ENCODE measurements around the gene STARD9. TPM values are rescaled to one million over a fixed set of nuclear protein-coding genes. Genes with fewer than 3 reads are reported as not detected.

STARD9 gene
- total RNA-seq, 1 experiment from 2014 or later = 1.7 TPM

DNA sequence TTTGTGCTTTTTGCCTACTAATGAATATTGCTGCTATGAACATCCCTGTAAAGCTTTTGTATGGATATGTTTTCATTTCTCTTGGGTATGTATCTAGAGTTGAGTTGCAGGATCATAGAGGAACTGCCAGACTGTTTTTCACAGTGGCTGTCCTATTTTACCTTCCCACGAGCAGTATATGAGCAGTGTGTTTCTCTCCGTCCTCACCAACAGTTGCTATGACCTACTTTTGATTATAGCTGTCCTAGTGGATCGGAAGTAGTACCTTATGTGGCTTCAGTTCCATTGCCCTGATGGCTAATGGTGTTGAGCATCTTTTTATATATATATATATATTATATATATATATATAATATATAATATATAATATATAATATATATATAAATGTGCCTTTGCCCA is 136.3 kb downstream of the STARD9 start:
- no TSS peak for BruUV-seq (replicated peaks)
- no peaks in the 10 kb centered on the region for H3K9me2 ChIP-seq (ENCODE audit: insufficient read depth)
- CTCF ChIA-PET = interaction anchor here (0.5 kb wide), 1 partner anchor 15 kb away, joined by 3 read pairs; no protein-coding TSS in a partner anchor
- no peak overlapping the region for H3K4me3 ChIP-seq
- no peaks in the 10 kb centered on the region for H3K9me3 ChIP-seq (ENCODE audit: insufficient read depth, low read depth)
- H3K4me1 ChIP-seq (replicated peaks; ENCODE audit: insufficient read depth) = no peaks in the 10 kb centered on the region; the same call in 1 of the 2 replicates
- no peaks in the 10 kb centered on the region for H3K27me3 ChIP-seq (ENCODE audit: insufficient read depth, low read depth)
- H3F3A ChIP-seq (ENCODE audit: insufficient read depth, low read depth) = no peaks in the 10 kb centered on the region
- no peaks in the 10 kb centered on the region for H3K36me3 ChIP-seq (ENCODE audit: low read depth)
- no peak for DNase-seq
- H2AFZ ChIP-seq = no peak overlapping the region
- POLR2A ChIA-PET (ENCODE audit: unreplicated experiment) = interaction anchor here (0.6 kb wide), 1 partner anchor 732 kb away, joined by 6 read pairs; no protein-coding TSS in a partner anchor
- H3K79me2 ChIP-seq (ENCODE audit: low read depth) = no peaks in the 10 kb centered on the region
- TF ChIP-seq, protein P1, sequence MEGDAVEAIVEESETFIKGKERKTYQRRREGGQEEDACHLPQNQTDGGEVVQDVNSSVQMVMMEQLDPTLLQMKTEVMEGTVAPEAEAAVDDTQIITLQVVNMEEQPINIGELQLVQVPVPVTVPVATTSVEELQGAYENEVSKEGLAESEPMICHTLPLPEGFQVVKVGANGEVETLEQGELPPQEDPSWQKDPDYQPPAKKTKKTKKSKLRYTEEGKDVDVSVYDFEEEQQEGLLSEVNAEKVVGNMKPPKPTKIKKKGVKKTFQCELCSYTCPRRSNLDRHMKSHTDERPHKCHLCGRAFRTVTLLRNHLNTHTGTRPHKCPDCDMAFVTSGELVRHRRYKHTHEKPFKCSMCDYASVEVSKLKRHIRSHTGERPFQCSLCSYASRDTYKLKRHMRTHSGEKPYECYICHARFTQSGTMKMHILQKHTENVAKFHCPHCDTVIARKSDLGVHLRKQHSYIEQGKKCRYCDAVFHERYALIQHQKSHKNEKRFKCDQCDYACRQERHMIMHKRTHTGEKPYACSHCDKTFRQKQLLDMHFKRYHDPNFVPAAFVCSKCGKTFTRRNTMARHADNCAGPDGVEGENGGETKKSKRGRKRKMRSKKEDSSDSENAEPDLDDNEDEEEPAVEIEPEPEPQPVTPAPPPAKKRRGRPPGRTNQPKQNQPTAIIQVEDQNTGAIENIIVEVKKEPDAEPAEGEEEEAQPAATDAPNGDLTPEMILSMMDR (conservative IDR thresholded peaks at IDR 0.05) = no peak
- no peak for TF ChIP-seq EZH2 (IDR thresholded peaks at IDR 0.05; ENCODE audit: low read depth)
- H3K4me2 ChIP-seq = no peak overlapping the region
- H3K27ac ChIP-seq = no peak overlapping the region
- intact Hi-C loops (cut with micrococcal nuclease; ENCODE audit: unreplicated experiment) = no loop called here
- H4K20me1 ChIP-seq (ENCODE audit: insufficient read depth) = no peaks in the 10 kb centered on the region

DNA sequence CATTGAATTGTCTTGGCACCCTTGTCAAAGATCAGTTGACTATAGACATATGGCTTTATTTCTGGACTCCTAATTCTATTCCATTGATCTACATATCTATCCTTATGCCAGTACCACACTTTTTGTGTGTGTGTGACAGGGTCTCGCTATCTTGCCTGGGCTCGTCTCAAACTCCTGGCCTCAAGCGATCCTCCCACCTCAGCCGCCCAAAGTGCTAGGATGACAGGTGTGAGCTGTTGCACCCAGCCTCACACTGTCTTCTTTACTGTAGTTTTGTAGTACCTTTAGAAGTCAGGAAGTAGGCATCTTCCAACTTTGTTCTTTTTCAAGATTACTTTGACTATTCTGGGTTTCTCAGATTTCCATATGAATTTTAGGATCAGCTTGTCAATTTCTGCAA is 137.2 kb downstream of the STARD9 start:
- Histone ChIP-seq H3K9me3 (ENCODE audit: insufficient read depth, low read depth) (no peaks in the 10 kb centered on the region), H3K4me1 (replicated peaks; ENCODE audit: insufficient read depth) (no peaks in the 10 kb centered on the region), H3K27me3 (ENCODE audit: insufficient read depth, low read depth) (no peaks in the 10 kb centered on the region), H3K4me2 (no peak overlapping the region), H3K9me2 (ENCODE audit: insufficient read depth) (no peaks in the 10 kb centered on the region), H4K20me1 (ENCODE audit: insufficient read depth) (no peaks in the 10 kb centered on the region), H3F3A (ENCODE audit: insufficient read depth, low read depth) (no peaks in the 10 kb centered on the region), H3K79me2 (ENCODE audit: low read depth) (no peaks in the 10 kb centered on the region), H2AFZ (no peak overlapping the region), H3K36me3 (ENCODE audit: low read depth) (no peaks in the 10 kb centered on the region), H3K27ac (no peak overlapping the region), H3K4me3 (no peak overlapping the region)
- ChIA-PET POLR2A (ENCODE audit: unreplicated experiment) (no interaction called here), CTCF (interaction anchor here (0.6 kb wide), 1 partner anchor 52 kb away, joined by 7 read pairs; no protein-coding TSS in a partner anchor)
- intact Hi-C loops (cut with micrococcal nuclease; ENCODE audit: unreplicated experiment) = no loop called here
- BruUV-seq (replicated peaks) = no TSS peak
- TF ChIP-seq, protein P1 (conservative IDR thresholded peaks at IDR 0.05) = no peak
- no peak for TF ChIP-seq EZH2 (IDR thresholded peaks at IDR 0.05; ENCODE audit: low read depth)
- DNase-seq = no peak

DNA sequence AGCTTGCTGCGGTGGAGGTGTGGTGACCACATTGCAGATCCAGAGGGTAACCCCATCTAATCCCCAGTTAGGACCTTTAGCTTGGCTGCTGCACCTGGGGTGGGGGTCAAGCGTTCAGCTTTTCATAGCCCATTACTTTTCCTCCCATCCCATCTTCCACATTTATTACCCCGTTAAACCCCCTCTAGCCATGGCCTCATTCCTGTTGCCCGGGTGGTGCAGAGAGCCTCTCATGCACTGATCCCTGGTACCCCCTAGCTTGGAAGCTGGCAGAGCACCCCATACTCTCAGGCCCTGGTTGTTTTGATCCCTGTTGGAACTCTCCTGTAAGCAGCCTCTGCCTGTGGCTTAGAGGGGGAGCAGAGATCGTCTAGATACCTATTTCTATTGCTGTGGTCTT is 140.7 kb downstream of the STARD9 start:
- no peak overlapping the region for H3K4me3 ChIP-seq
- DNase-seq = no peak
- H3K27me3 ChIP-seq (ENCODE audit: insufficient read depth, low read depth) = no peaks in the 10 kb centered on the region
- H3F3A ChIP-seq (ENCODE audit: insufficient read depth, low read depth) = peaks cover 10% of the 10 kb centered on the region
- no peaks in the 10 kb centered on the region for H4K20me1 ChIP-seq (ENCODE audit: insufficient read depth)
- no TSS peak for BruUV-seq (replicated peaks)
- POLR2A ChIA-PET (ENCODE audit: unreplicated experiment) = interaction anchor here (0.7 kb wide), 1 partner anchor 74 kb away, joined by 3 read pairs; no protein-coding TSS in a partner anchor
- no peak overlapping the region for H3K4me2 ChIP-seq
- no peak for TF ChIP-seq EZH2 (IDR thresholded peaks at IDR 0.05; ENCODE audit: low read depth)
- TF ChIP-seq, protein P1 (conservative IDR thresholded peaks at IDR 0.05) = no peak
- intact Hi-C loops (cut with micrococcal nuclease; ENCODE audit: unreplicated experiment) = no loop called here
- H3K79me2 ChIP-seq (ENCODE audit: low read depth) = no peaks in the 10 kb centered on the region
- H3K9me2 ChIP-seq (ENCODE audit: insufficient read depth) = no peaks in the 10 kb centered on the region
- no peaks in the 10 kb centered on the region for H3K9me3 ChIP-seq (ENCODE audit: insufficient read depth, low read depth)
- H3K4me1 ChIP-seq (replicated peaks; ENCODE audit: insufficient read depth) = peaks cover 14% of the 10 kb centered on the region; the same call in 1 of the 2 replicates
- no peak overlapping the region for H3K27ac ChIP-seq
- no peak overlapping the region for H2AFZ ChIP-seq
- no peaks in the 10 kb centered on the region for H3K36me3 ChIP-seq (ENCODE audit: low read depth)
- CTCF ChIA-PET = interaction anchor here (0.5 kb wide), 1 partner anchor 122 kb away, joined by 3 read pairs; no protein-coding TSS in a partner anchor

All from PC-9 (cell line).